ENCODE data around the gene GOLGA8B.

GOLGA8B gene

DNA sequence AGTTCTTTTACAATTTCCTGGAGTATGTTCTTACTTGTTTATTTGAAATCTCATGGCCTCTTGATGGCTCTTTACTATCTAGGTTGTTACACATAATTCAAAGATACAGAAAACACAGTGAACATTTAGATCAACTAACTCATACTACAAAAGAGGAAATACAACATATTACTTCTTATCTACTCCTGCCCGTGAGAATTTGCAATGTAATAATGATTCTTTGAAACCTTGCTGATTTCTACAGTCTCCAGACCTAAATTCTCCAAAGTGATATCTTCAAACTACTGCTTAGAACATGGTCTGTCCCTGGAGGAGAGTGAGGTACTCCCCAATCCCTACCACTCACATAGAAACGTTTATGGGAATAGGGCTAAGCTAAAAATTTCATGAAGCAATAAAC is 29.9 kb upstream of the GOLGA8B start:
- DNase-seq (ENCODE audit: low read depth): no peak
- H3K4me3 ChIP-seq (ENCODE audit: low read depth, low read length): no peak overlapping the region
- TF ChIP-seq, protein P1, sequence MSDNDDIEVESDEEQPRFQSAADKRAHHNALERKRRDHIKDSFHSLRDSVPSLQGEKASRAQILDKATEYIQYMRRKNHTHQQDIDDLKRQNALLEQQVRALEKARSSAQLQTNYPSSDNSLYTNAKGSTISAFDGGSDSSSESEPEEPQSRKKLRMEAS (IDR thresholded peaks at IDR 0.05; ENCODE audit: low read depth, low read length): no peak
- TF ChIP-seq POLR2A (IDR thresholded peaks at IDR 0.05; ENCODE audit: extremely low read depth, insufficient read length) (no peak), MYC (IDR thresholded peaks at IDR 0.05; ENCODE audit: low read depth, low read length) (no peak)
- TF ChIP-seq, protein P2, sequence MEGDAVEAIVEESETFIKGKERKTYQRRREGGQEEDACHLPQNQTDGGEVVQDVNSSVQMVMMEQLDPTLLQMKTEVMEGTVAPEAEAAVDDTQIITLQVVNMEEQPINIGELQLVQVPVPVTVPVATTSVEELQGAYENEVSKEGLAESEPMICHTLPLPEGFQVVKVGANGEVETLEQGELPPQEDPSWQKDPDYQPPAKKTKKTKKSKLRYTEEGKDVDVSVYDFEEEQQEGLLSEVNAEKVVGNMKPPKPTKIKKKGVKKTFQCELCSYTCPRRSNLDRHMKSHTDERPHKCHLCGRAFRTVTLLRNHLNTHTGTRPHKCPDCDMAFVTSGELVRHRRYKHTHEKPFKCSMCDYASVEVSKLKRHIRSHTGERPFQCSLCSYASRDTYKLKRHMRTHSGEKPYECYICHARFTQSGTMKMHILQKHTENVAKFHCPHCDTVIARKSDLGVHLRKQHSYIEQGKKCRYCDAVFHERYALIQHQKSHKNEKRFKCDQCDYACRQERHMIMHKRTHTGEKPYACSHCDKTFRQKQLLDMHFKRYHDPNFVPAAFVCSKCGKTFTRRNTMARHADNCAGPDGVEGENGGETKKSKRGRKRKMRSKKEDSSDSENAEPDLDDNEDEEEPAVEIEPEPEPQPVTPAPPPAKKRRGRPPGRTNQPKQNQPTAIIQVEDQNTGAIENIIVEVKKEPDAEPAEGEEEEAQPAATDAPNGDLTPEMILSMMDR (IDR thresholded peaks at IDR 0.05; ENCODE audit: low read depth, low read length): no peak

DNA sequence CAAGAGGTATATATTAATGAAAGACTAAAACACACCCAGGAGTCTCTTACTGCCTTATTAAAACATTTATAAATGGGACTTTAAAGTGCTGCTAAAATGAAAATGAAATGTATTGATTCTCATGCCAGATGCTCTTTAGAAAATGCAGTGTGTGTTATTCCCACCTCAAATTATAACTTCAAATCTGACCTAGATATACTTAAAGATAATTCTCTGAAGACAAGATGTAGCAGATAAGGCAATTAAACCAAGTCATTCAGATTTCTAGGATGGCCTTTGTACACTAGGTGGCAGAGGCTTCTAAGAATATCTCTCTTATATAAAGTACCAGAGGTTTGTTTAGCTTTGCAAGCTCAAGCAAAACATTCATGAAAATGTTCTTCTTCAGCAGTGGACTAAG is 26.9 kb upstream of the GOLGA8B start:
- TF ChIP-seq, protein P2 (IDR thresholded peaks at IDR 0.05; ENCODE audit: low read depth, low read length): peak; percentile 19
- no peak for TF ChIP-seq MYC (IDR thresholded peaks at IDR 0.05; ENCODE audit: low read depth, low read length)
- no peak overlapping the region for H3K4me3 ChIP-seq (ENCODE audit: low read depth, low read length)
- peak; percentile 33 for DNase-seq (ENCODE audit: low read depth)

DNA sequence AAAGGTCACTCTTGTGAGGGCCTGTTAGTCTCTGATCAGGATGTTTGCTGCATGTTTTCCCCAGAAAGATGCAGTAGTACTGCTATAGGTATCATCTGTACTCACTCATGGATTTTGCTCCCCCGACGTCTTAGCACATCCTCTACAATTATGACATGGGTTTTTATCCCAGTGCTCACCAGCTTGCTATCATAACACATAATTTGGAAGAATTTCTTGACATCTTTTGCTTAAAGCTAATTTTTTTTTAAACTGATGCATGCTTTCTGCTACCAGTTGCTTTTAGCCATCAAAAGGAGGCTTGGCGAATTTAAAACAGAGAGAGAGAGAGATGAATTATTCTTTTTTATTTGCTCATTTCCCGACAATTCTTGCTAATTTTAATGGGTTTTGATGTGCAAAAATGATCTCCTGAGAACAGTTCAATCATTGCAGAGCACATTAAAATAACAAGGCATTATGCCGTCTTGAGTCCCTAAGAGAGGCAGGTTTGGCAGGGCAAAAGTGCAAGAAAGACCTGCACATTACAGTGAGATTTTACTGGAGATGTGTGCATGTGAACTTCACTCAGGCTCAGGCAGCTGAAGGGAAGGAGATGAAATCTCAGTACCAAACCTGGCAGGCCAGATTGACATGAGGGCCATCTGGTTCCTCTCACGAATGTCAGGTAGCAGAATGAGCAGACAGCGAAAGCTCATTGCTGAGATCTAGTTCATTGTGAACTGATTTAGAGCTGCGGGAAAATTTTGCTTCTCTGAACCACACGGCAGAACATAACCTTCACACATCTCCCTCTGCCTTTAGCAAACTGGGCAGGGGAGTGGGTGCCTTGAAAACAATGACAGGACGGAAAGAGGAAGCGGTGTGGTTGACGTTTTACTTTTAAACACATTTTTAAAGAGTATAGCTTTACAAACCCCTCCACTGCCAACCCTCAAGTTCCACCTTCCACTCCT is 25.9 kb upstream of the GOLGA8B start:
- DNase-seq (ENCODE audit: low read depth): peak; percentile 60
- no peak overlapping the region for H3K4me3 ChIP-seq (ENCODE audit: low read depth, low read length)

DNA sequence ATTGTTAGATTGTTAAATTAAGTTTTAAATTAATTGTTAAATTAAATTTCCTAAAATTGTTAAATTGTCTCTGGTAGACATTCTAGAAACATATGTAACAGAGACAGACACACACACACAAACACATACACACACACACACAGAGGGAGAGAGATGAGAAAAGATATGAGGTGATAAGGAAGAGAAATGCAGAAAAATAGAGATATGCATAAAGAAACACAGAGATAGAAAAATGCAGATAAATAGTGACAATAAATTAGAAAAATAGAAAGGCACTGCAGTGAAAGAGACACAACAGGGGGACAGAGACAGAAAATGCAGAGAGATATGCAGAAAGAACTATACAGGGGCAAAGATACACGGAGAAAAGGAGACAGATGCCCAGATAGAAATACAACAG is 25.1 kb upstream of the GOLGA8B start:
- no peak for DNase-seq (ENCODE audit: low read depth)
- no peak overlapping the region for H3K4me3 ChIP-seq (ENCODE audit: low read depth, low read length)
- TF ChIP-seq, protein P1 (IDR thresholded peaks at IDR 0.05; ENCODE audit: low read depth, low read length): no peak
- TF ChIP-seq, protein P2 (IDR thresholded peaks at IDR 0.05; ENCODE audit: low read depth, low read length): no peak
- TF ChIP-seq POLR2A (IDR thresholded peaks at IDR 0.05; ENCODE audit: extremely low read depth, insufficient read length) (no peak), MYC (IDR thresholded peaks at IDR 0.05; ENCODE audit: low read depth, low read length) (no peak)

More for the DNA sequence above, 25.9 kb upstream of the GOLGA8B start:
- TF ChIP-seq, protein P2 (IDR thresholded peaks at IDR 0.05; ENCODE audit: low read depth, low read length): no peak
- TF ChIP-seq, protein P1 (IDR thresholded peaks at IDR 0.05; ENCODE audit: low read depth, low read length): no peak

DNA sequence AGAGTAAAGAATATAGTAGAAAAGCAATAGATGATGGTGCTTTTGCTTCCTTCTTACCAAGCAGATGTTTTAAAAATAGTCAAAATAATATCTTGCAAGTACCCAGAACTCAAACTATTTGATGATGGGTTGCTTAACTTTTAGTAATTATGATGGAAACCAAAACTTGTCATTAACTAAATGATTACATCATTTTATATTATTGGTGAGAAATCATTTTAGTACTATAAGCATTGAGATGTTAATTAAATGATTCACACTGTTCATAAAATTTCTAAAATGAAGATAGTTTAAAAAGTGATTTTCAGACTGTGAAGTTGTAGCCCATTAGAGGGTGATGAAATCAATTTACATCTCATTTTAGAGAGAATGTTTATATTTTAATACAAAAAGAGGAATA is 24.4 kb upstream of the GOLGA8B start:
- no peak for DNase-seq (ENCODE audit: low read depth)
- TF ChIP-seq, protein P2 (IDR thresholded peaks at IDR 0.05; ENCODE audit: low read depth, low read length): no peak
- no peak for TF ChIP-seq MYC (IDR thresholded peaks at IDR 0.05; ENCODE audit: low read depth, low read length)
- no peak for TF ChIP-seq POLR2A (IDR thresholded peaks at IDR 0.05; ENCODE audit: extremely low read depth, insufficient read length)
- TF ChIP-seq, protein P1 (IDR thresholded peaks at IDR 0.05; ENCODE audit: low read depth, low read length): no peak
- no peak overlapping the region for H3K4me3 ChIP-seq (ENCODE audit: low read depth, low read length)

Data from NB4 (cell line).